ENCODE data around the gene NXNL1.

NXNL1 gene

GRCh38 chr19:17486545-17487240 is 26.0 kb upstream of the NXNL1 start:
- in situ Hi-C loops (cut with MboI; ENCODE audit: low sequenced_read_pairs, unreplicated experiment), result no loop called here
- TF ChIP-seq CTCF (IDR thresholded peaks at IDR 0.05; ENCODE audit: borderline replicate concordance, control extremely low read depth, extremely low read depth, insufficient read depth, missing control alignments), result no peak
- DNase-seq (ENCODE audit: low spot score), result no peak

GRCh38 chr19:17484520-17485185 is 23.9 kb upstream of the NXNL1 start:
- in situ Hi-C loops (cut with MboI; ENCODE audit: low sequenced_read_pairs, unreplicated experiment), result no loop called here
- no peak for TF ChIP-seq CTCF (IDR thresholded peaks at IDR 0.05; ENCODE audit: borderline replicate concordance, control extremely low read depth, extremely low read depth, insufficient read depth, missing control alignments)
- no peak for DNase-seq (ENCODE audit: low spot score)

- no peak for DNase-seq (ENCODE audit: low spot score)
- no peak for TF ChIP-seq CTCF (IDR thresholded peaks at IDR 0.05; ENCODE audit: borderline replicate concordance, control extremely low read depth, extremely low read depth, insufficient read depth, missing control alignments)
- in situ Hi-C loops (cut with MboI; ENCODE audit: low sequenced_read_pairs, unreplicated experiment), result no loop called here
Observed at GRCh38 chr19:17483605-17484002, 22.9 kb upstream of the NXNL1 start.

GRCh38 chr19:17482877-17483604 is 22.3 kb upstream of the NXNL1 start:
- DNase-seq (ENCODE audit: low spot score), result peak; percentile 11
- in situ Hi-C loops (cut with MboI; ENCODE audit: low sequenced_read_pairs, unreplicated experiment), result no loop called here
- no peak for TF ChIP-seq CTCF (IDR thresholded peaks at IDR 0.05; ENCODE audit: borderline replicate concordance, control extremely low read depth, extremely low read depth, insufficient read depth, missing control alignments)

- in situ Hi-C loops (cut with MboI; ENCODE audit: low sequenced_read_pairs, unreplicated experiment), result no loop called here
- TF ChIP-seq CTCF (IDR thresholded peaks at IDR 0.05; ENCODE audit: borderline replicate concordance, control extremely low read depth, extremely low read depth, insufficient read depth, missing control alignments), result no peak
- DNase-seq (ENCODE audit: low spot score), result no peak
Observed at GRCh38 chr19:17481986-17482385, 21.3 kb upstream of the NXNL1 start.

GRCh38 chr19:17479325-17479791 is 18.6 kb upstream of the NXNL1 start:
- in situ Hi-C loops (cut with MboI; ENCODE audit: low sequenced_read_pairs, unreplicated experiment), result no loop called here
- no peak for TF ChIP-seq CTCF (IDR thresholded peaks at IDR 0.05; ENCODE audit: borderline replicate concordance, control extremely low read depth, extremely low read depth, insufficient read depth, missing control alignments)
- DNase-seq (ENCODE audit: low spot score), result no peak

Data from GM13976 (cell line).